Superior temporal gyrus (tissue), 1 donor: ENCODE results near the gene PNPLA6.
"Not testable (repeated sequence)": the region's sequence is repeated elsewhere in the genome, so short reads cannot be mapped to it uniquely, and the experiment has no call there.

ENCODE experiments used
- DNase-seq: peaks from one replicate; pipeline ENCODE4 v3.0.0-alpha.2; 2016; ENCODE audit errors: extremely low spot score

The PNPLA6 gene

DNA sequence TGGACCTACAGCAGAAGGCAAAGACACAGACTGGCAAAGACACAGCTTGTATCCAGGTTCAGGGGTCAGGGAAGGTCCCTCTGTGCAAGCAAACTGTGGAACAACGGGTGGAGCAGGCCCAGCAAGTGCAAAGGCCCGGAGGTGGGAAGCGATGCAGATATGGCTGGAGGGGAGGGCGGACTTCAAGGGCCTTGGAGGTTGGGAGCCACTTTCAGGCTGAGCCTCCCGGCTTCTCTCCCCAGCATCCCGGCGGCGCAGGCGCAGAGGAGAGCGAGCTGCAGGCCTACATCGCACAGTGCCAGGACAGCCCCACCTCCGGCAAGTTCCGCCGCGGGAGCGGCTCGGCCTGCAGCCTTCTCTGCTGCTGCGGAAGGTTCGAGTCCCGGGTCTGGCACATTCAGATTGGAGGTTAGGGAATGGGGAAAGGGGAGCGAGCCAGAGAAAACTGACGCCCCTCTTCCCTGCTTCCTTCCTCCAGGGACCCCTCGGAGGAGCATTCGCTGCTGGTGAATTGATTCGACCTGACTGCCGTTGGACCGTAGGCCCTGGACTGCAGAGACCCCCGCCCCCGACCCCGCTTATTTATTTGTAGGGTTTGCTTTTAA lies 2.1 kb upstream of the PNPLA6 start:
- peak; percentile 36 for DNase-seq

DNA sequence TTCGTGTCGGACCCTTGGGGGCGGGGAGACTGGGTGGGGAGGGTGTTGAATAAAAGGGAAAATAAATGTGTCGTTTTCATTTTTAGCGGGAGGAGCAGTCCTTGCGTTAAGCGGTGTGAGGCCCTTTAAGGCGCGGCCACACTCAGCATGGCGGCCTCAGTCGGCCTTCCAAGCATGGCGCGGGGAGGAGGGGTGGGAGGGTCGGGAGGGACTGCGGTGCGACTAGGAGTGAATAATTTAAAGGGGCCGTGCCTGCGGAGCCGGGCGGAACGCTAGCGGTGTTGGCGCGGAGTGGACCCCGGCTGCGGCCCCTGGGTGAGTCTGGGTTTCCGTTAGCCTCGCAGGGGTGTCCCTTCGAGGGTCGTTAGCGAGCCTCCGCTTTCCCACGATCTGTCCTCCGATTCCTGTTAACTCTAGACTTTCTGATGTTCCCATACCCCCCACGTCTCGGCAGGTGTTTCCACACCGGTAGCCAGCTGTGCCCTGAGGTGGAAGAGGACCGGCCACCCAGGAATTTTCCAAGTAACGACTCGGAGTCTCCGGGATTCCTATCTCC lies 1.5 kb upstream of the PNPLA6 start:
- DNase-seq, result peak; percentile 84

DNA sequence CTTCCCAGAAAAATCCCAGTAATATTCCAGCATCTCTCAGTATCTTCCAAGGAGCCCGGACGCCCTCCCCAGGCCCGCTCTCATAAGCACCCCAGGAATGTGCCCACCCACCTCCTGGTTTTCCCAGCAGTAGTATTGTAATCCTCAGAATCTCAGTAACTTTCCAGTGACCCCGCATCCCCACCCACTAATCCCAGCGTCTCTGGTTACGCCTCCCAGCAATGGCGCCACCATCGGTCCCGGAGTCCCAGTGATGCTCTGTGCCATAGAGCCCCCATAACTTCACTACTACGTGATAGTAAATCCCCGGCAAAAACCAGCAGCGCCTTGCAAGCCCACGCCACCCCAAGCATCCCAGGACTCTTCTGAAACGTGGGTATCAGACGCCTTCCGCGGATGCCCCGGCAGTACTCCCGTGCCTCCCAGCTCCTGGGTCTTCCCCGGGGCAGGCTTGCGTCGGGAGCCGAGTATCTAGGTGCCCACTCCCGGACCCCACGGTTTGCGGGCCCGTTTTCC lies 928 bp upstream of the PNPLA6 start:
- peak; percentile 87 for DNase-seq

- DNase-seq, result no peak
These were observed 630 bp downstream of the PNPLA6 start for GRCh38 chr19:7535998-7536695.

DNA sequence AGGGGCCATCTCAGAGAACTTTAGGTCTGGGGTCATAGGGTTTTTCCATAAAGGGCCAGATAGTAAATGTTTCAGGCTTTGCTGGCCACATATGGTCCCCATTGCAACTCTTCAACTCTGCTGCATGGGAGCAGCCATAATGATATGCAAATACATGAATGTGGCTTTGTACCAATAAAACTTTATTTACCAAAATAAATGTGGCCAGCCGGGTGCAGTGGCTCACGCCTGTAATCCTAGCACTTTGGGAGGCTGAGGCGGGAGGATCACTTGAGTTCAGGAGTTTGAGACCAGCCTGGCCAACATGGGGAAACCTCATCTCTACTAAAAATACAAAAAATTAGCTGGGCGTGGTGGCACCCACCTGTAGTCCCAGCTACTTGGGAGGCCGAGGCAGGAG lies 3.5 kb downstream of the PNPLA6 start:
- DNase-seq, result not testable (repeated sequence)

GRCh38 chr19:7539827-7540425 lies 4.4 kb downstream of the PNPLA6 start:
- no peak for DNase-seq

- DNase-seq, result no peak
These were observed 5.4 kb downstream of the PNPLA6 start for GRCh38 chr19:7540761-7541474.

GRCh38 chr19:7541475-7541824 lies 5.9 kb downstream of the PNPLA6 start:
- DNase-seq, result no peak

GRCh38 chr19:7541828-7542443 lies 6.4 kb downstream of the PNPLA6 start:
- DNase-seq, result no peak

DNA sequence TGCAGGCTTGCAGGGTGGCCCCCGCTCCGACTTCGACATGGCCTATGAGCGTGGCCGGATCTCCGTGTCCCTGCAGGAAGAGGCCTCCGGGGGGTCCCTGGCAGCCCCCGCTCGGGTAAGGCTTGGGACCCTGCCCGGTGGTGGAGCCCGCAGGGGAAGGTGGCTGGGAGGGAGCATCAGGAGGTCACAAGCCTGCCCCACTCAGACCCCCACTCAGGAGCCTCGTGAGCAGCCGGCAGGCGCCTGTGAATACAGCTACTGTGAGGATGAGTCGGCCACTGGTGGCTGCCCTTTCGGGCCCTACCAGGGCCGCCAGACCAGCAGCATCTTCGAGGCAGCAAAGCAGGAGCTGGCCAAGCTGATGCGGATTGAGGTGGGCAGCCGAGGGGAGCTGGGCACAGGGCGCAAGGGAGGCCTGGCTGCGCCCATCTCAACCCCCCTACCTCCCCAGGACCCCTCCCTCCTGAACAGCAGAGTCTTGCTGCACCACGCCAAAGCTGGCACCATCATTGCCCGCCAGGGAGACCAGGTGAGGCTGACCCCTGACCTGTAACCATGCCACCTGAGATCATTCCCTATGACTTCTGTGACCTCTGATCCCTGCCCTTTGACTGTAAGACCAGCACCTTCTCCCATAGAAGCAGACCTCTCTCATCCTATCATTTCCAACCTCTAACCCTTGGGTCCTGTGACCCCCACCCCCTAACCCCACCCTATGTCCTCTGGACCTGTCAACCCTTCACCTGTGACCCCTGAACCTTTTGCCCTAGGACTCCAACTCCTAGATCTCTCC lies 7.2 kb downstream of the PNPLA6 start:
- no peak for DNase-seq

- DNase-seq, result no peak
These were observed 9.1 kb downstream of the PNPLA6 start for GRCh38 chr19:7544626-7545025.

GRCh38 chr19:7545300-7545699 lies 9.8 kb downstream of the PNPLA6 start:
- DNase-seq, result peak; percentile 8

DNA sequence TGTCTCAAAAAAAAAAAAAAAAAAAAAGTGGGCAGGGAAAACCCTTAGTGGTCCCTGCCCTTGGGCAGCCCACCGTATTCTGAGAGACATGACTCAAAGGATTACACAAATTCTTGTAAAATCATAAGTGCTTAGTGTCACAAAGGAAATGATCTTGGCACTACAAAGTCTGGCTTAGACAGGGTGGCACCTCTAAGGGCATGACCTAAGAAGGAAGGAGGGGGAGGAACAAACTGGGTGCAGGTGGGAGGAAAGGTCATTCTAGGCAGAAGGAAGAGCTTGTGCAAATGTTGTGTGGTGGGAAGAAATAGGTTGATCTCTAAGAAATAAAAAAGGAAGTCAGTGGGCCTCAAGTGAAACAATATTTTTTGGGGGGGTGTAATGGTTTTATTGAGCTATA lies 10.4 kb downstream of the PNPLA6 start:
- no peak for DNase-seq

- no peak for DNase-seq
These were observed 11.6 kb downstream of the PNPLA6 start for GRCh38 chr19:7547159-7547558.

- no peak for DNase-seq
These were observed 14.1 kb downstream of the PNPLA6 start for GRCh38 chr19:7549429-7550148.

DNA sequence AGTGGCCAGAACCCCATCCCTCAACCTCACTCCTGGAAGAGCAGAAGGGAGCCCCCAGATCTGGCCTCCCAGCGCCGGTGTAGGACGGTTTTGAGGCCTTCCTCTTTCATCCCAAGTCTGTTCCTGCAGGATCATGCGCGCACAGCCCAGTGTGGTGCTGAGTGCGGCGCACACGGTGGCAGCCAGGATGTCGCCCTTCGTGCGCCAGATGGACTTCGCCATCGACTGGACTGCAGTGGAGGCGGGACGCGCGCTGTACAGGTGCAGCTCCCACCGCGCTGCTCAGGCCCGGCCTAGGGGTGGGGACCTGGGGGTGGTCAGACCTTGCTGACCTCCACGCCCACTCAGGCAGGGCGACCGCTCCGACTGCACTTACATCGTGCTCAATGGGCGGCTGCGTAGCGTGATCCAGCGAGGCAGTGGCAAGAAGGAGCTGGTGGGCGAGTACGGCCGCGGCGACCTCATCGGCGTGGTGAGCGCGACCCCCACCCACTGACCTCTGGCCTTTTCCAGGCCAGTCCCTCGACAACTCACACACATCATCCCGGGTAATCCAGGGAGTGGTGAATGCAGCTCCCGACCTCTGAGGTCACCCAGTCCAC lies 14.8 kb downstream of the PNPLA6 start:
- DNase-seq, result no peak

DNA sequence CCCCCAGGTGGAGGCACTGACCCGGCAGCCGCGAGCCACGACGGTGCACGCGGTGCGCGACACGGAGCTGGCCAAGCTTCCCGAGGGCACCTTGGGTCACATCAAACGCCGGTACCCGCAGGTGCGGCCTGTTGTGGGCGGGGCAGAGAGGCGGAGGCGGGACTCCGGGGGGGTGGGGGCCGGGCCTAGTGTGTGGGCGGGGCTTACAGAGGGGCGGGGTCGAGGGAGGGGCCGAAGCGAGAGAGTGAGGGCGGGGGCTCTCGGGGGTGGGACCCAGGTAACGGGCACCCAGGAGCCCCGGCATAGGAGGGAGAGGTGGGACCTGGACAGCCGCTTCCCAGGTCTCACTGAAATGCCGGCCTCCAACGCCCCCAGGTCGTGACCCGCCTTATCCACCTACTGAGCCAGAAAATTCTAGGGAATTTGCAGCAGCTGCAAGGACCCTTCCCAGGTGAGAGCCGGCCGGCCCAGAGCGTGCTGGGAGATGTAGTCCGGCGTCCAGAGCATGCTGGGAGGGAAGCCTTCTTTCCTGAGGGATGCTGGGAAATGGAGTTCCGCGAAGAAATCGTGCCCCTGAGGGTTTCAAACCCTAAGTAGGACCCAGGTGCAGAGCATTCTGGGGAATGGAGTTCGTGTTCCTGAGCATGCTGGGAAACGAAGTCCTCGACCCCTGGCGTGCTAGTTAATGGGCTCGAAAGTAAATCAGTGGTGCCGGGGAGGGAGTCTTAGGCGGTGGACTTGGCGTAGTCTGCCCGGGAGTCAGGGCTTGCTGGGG lies 15.7 kb downstream of the PNPLA6 start:
- peak; percentile 83 for DNase-seq

GRCh38 chr19:7552781-7553180 lies 17.3 kb downstream of the PNPLA6 start:
- DNase-seq, result no peak

- no peak for DNase-seq
These were observed 19.0 kb downstream of the PNPLA6 start for GRCh38 chr19:7554565-7554964.
